Putamen (tissue), 1 donor: ENCODE measurements around the gene UBL4B.

Source experiments
- DNase-seq: peaks from one replicate; pipeline ENCODE4 v3.0.0-alpha.2; 2016; ENCODE audit warnings: low spot score

UBL4B gene

GRCh38 chr1:110114784-110115183 is 2.5 kb downstream of the UBL4B start:
- DNase-seq, result no peak

GRCh38 chr1:110118636-110119396 is 6.6 kb downstream of the UBL4B start:
- DNase-seq, result no peak

- DNase-seq, result no peak
Measured at GRCh38 chr1:110119843-110120242, 7.6 kb downstream of the UBL4B start.

GRCh38 chr1:110120960-110121561 is 8.8 kb downstream of the UBL4B start:
- no peak for DNase-seq

GRCh38 chr1:110123224-110123623 is 11.0 kb downstream of the UBL4B start:
- DNase-seq, result no peak

- DNase-seq, result no peak
Measured at GRCh38 chr1:110125810-110126209, 13.6 kb downstream of the UBL4B start.

GRCh38 chr1:110130113-110130591 is 17.9 kb downstream of the UBL4B start:
- DNase-seq, result no peak

GRCh38 chr1:110130989-110131388 is 18.7 kb downstream of the UBL4B start:
- no peak for DNase-seq

GRCh38 chr1:110132682-110133081 is 20.4 kb downstream of the UBL4B start:
- DNase-seq, result no peak

- DNase-seq, result no peak
Measured at GRCh38 chr1:110133436-110133835, 21.2 kb downstream of the UBL4B start.

- DNase-seq, result no peak
Measured at GRCh38 chr1:110134050-110134595, 21.9 kb downstream of the UBL4B start.

GRCh38 chr1:110135246-110135645 is 23.0 kb downstream of the UBL4B start:
- DNase-seq, result no peak

- DNase-seq, result no peak
Measured at GRCh38 chr1:110135666-110136065, 23.4 kb downstream of the UBL4B start.

GRCh38 chr1:110136911-110137310 is 24.7 kb downstream of the UBL4B start:
- DNase-seq, result peak; percentile 81

- no peak for DNase-seq
Measured at GRCh38 chr1:110138956-110139355, 26.7 kb downstream of the UBL4B start.

GRCh38 chr1:110144366-110144765 is 32.1 kb downstream of the UBL4B start:
- DNase-seq, result no peak

GRCh38 chr1:110148961-110149360 is 36.7 kb downstream of the UBL4B start:
- DNase-seq, result no peak

GRCh38 chr1:110150330-110151174 is 38.3 kb downstream of the UBL4B start, which contains the start of gene SLC6A17:
Gene SLC6A17 (plus strand): TSS chr1:110150494. CDS start chr1:110166930, 16,436 bp downstream.
- DNase-seq, result no peak

- DNase-seq, result no peak
Measured at GRCh38 chr1:110151175-110151669, 39.0 kb downstream of the UBL4B start.

- DNase-seq, result no peak
Measured at GRCh38 chr1:110152133-110152785, 40.0 kb downstream of the UBL4B start.

- DNase-seq, result no peak
Measured at GRCh38 chr1:110153407-110153950, 41.2 kb downstream of the UBL4B start.
